ENCODE measurements around the gene TMPRSS2. TPM values are rescaled to one million over a fixed set of nuclear protein-coding genes. Genes with fewer than 3 reads are reported as not detected.

The TMPRSS2 gene
- total RNA-seq, 1 experiment from 2014 or later, result 1.1 TPM

- H3K4me1 ChIP-seq (ENCODE audit: control insufficient read depth in 1 of 2, insufficient read depth in 2 of 2, low read length in 2 of 2), result no peaks in the 10 kb centered on the region
- H3K79me2 ChIP-seq (ENCODE audit: insufficient read depth, low read length), result no peaks in the 10 kb centered on the region
- H3K27me3 ChIP-seq (ENCODE audit: insufficient read depth, low read length), result peaks cover 10% of the 10 kb centered on the region
- ChIA-PET RAD21 (ENCODE audit: low non-redundant PET in 1 of 2, low total read pairs in 2 of 2, uncharacterized antibody in 2 of 2, unreplicated experiment in 2 of 2) (no interaction called here), POLR2A (interaction anchor here (0.7 kb wide), 1 partner anchor 175 kb away, joined by 5 read pairs; no protein-coding TSS in a partner anchor), CTCF (no interaction called here)
- no peaks in the 10 kb centered on the region for H3K9me2 ChIP-seq (ENCODE audit: insufficient read depth)
- H3K4me3 ChIP-seq (replicated peaks in 1 of 2; ENCODE audit: low read depth in 1 of 2, low read length in 2 of 2), result no peak overlapping the region
- no TSS peak for BruUV-seq (replicated peaks)
- intact Hi-C loops (cut with micrococcal nuclease), result no loop called here
- DNase-seq (ENCODE audit: low read depth, low spot score) (no peak), ATAC-seq (no peak)
- no peak overlapping the region for H3K4me2 ChIP-seq (ENCODE audit: low read length)
- no peaks in the 10 kb centered on the region for H3K36me3 ChIP-seq (ENCODE audit: control insufficient read depth in 1 of 2, insufficient read depth in 2 of 2, low read length in 2 of 2)
- no peaks in the 10 kb centered on the region for H3K9me3 ChIP-seq (ENCODE audit: control insufficient read depth in 1 of 2, insufficient read depth in 1 of 2, low read depth in 1 of 2, low read length in 2 of 2)
- H3K27ac ChIP-seq (ENCODE audit: low read depth, low read length), result no peak overlapping the region
- no peak overlapping the region for H2AFZ ChIP-seq (ENCODE audit: low read depth, low read length, poor library complexity, severe bottlenecking)
- no peak overlapping the region for H3K9ac ChIP-seq (ENCODE audit: low read length)
- H4K20me1 ChIP-seq (ENCODE audit: insufficient read depth), result no peaks in the 10 kb centered on the region
- TF ChIP-seq CBX3 (IDR thresholded peaks at IDR 0.05; ENCODE audit: low read depth) (no peak), YY1 (IDR thresholded peaks at IDR 0.05; ENCODE audit: extremely low read depth, insufficient replicate concordance, low read depth, low read length) (no peak), EZH2 (IDR thresholded peaks at IDR 0.05) (no peak), CTCF (IDR thresholded peaks at IDR 0.05 in 2 of 3, conservative IDR thresholded peaks at IDR 0.05 in 1 of 3; ENCODE audit: borderline replicate concordance in 1 of 3, insufficient read depth in 1 of 3, low read depth in 2 of 3, low read length in 2 of 3) (no peak), ELF1 (IDR thresholded peaks at IDR 0.05; ENCODE audit: borderline replicate concordance, low read depth) (no peak), POLR2A (IDR thresholded peaks at IDR 0.05; ENCODE audit: borderline replicate concordance, extremely low read depth, insufficient read depth, insufficient read length) (no peak)
Measured at GRCh38 chr21:41500931-41501381, 7.0 kb downstream of the TMPRSS2 start.

- ATAC-seq, result no peak
- POLR2A ChIA-PET, result no interaction called here
- TF ChIP-seq CEBPB (IDR thresholded peaks at IDR 0.05; ENCODE audit: low read depth), result no peak
- TF ChIP-seq SRF (IDR thresholded peaks at IDR 0.05; ENCODE audit: low read depth), result no peak
- TF ChIP-seq SP1 (IDR thresholded peaks at IDR 0.05; ENCODE audit: low read depth), result no peak
- no peak for TF ChIP-seq EGR1 (IDR thresholded peaks at IDR 0.05; ENCODE audit: low read depth)
- TF ChIP-seq SIN3A (IDR thresholded peaks at IDR 0.05; ENCODE audit: low read depth), result no peak
- TF ChIP-seq MAX (IDR thresholded peaks at IDR 0.05), result no peak
- TF ChIP-seq JUND (IDR thresholded peaks at IDR 0.05), result no peak
- TF ChIP-seq RAD21 (IDR thresholded peaks at IDR 0.05; ENCODE audit: low read depth), result no peak
- TF ChIP-seq EZH2 (IDR thresholded peaks at IDR 0.05), result no peak
- TF ChIP-seq YY1 (IDR thresholded peaks at IDR 0.05; ENCODE audit: extremely low read depth, insufficient replicate concordance, low read depth, low read length), result no peak
- no peak for TF ChIP-seq FOSL1 (IDR thresholded peaks at IDR 0.05; ENCODE audit: low read depth)
- no peak for TF ChIP-seq CTCF (IDR thresholded peaks at IDR 0.05 in 2 of 3, conservative IDR thresholded peaks at IDR 0.05 in 1 of 3; ENCODE audit: borderline replicate concordance in 1 of 3, insufficient read depth in 1 of 3, low read depth in 2 of 3, low read length in 2 of 3)
- no peak for TF ChIP-seq ATF3 (IDR thresholded peaks at IDR 0.05)
- TF ChIP-seq ZNF274 (IDR thresholded peaks at IDR 0.05; ENCODE audit: low read depth, low read length), result no peak
- no peak for TF ChIP-seq CBX3 (IDR thresholded peaks at IDR 0.05; ENCODE audit: low read depth)
- no peak for TF ChIP-seq ELF1 (IDR thresholded peaks at IDR 0.05; ENCODE audit: borderline replicate concordance, low read depth)
Measured at GRCh38 chr21:41500363-41500762, 7.6 kb downstream of the TMPRSS2 start.

More at GRCh38 chr21:41500363-41500762, 7.6 kb downstream of the TMPRSS2 start:
- no TSS peak for BruUV-seq (replicated peaks)
- Histone ChIP-seq H3K4me1 (ENCODE audit: control insufficient read depth in 1 of 2, insufficient read depth in 2 of 2, low read length in 2 of 2) (no peaks in the 10 kb centered on the region), H3K79me2 (ENCODE audit: insufficient read depth, low read length) (no peaks in the 10 kb centered on the region), H3K27me3 (ENCODE audit: insufficient read depth, low read length) (peaks cover 10% of the 10 kb centered on the region), H3K9me2 (ENCODE audit: insufficient read depth) (no peaks in the 10 kb centered on the region), H3K9ac (ENCODE audit: low read length) (no peak overlapping the region), H3K4me2 (ENCODE audit: low read length) (no peak overlapping the region), H3K4me3 (replicated peaks in 1 of 2; ENCODE audit: low read depth in 1 of 2, low read length in 2 of 2) (no peak overlapping the region), H4K20me1 (ENCODE audit: insufficient read depth) (no peaks in the 10 kb centered on the region), H2AFZ (ENCODE audit: low read depth, low read length, poor library complexity, severe bottlenecking) (no peak overlapping the region), H3K27ac (ENCODE audit: low read depth, low read length) (no peak overlapping the region), H3K9me3 (ENCODE audit: control insufficient read depth in 1 of 2, insufficient read depth in 1 of 2, low read depth in 1 of 2, low read length in 2 of 2) (no peaks in the 10 kb centered on the region), H3K36me3 (ENCODE audit: control insufficient read depth in 1 of 2, insufficient read depth in 2 of 2, low read length in 2 of 2) (no peaks in the 10 kb centered on the region)
- DNase-seq (ENCODE audit: low read depth, low spot score), result no peak
- intact Hi-C loops (cut with micrococcal nuclease), result no loop called here
- RAD21 ChIA-PET (ENCODE audit: low non-redundant PET in 1 of 2, low total read pairs in 2 of 2, uncharacterized antibody in 2 of 2, unreplicated experiment in 2 of 2), result no interaction called here
- CTCF ChIA-PET, result no interaction called here

Data from HCT116 (cell line).